H1 (cell line): ENCODE results near the gene TEN1. TPM values are rescaled to one million over a fixed set of nuclear protein-coding genes. Genes with fewer than 3 reads are reported as not detected.

Experiments used
- GABPA ChIP-seq: IDR thresholded peaks from 2 replicates; pipeline ENCODE4 v1.6.1; 2011; ENCODE audit warnings: mild to moderate bottlenecking, low read length, moderate library complexity, borderline replicate concordance; ENCODE audit not compliant: insufficient read depth
- KDM1A ChIP-seq: fragments of 200-600, 300-600 bp; sonication (generic); IDR thresholded peaks from 2 replicates; pipeline ENCODE4 v1.7.1; 2016; ENCODE audit warnings: mild to moderate bottlenecking, low read length, borderline replicate concordance
- POLR2A ChIP-seq, 2 experiments: IDR thresholded peaks; 1 replicate in 1 of 2; 2 replicates in 1 of 2; pipeline ENCODE4 v1.6.1; 2011; ENCODE audit warnings: low read depth in 2 of 2, low read length in 2 of 2, mild to moderate bottlenecking in 2 of 2; ENCODE audit errors: control extremely low read depth in 1 of 2
- RAD21 ChIP-seq, 2 experiments: IDR thresholded peaks in 1 of 2; conservative IDR thresholded peaks in 1 of 2; 2 replicates each; pipeline ENCODE4 v1.6.1; 2011; ENCODE audit warnings: low read depth in 2 of 2, low read length in 2 of 2, improper control_type of control experiment in 1 of 2, inconsistent platforms in 1 of 2, mild to moderate bottlenecking in 1 of 2, moderate library complexity in 1 of 2
- RXRA ChIP-seq: IDR thresholded peaks from 2 replicates; pipeline ENCODE4 v1.6.1; 2011; ENCODE audit warnings: low read depth, mild to moderate bottlenecking, low read length, moderate library complexity; ENCODE audit not compliant: insufficient read depth
- SUZ12 ChIP-seq: fragments of 200-600 bp; sonication (generic); IDR thresholded peaks from 2 replicates; pipeline ENCODE4 v1.6.1; 2012; ENCODE audit warnings: mild to moderate bottlenecking, inconsistent platforms, low read length, moderate library complexity, mixed read lengths
- TBP ChIP-seq: IDR thresholded peaks from 2 replicates; pipeline ENCODE4 v1.6.1; 2011; ENCODE audit warnings: low read depth, low read length, improper control_type of control experiment
- polyA plus RNA-seq, 7 experiments: library from polyadenylated mRNA; depleted of rRNA in 3 of 7; stranded (reverse) in 5 of 7; unstranded in 2 of 7; fragments of >200 nt in 5 of 7; fragments of 200-250 nt in 2 of 7; gene quantifications; 1 replicate in 5 of 7; 2 replicates in 1 of 7; 4 replicates in 1 of 7; pipeline versions ENCODE4 v1.2.1 to v1.2.3, GENCODE V29; 2011 to 2013; ENCODE audit warnings: missing spikeins in 2 of 7, mixed read lengths in 2 of 7
- total RNA-seq: library from RNA; stranded (reverse); fragmentation: NEBNext Ultra II Directional; extraction: Animal tissue kit (Norgen Biotek cat#: 25700); gene quantifications from 2 replicates; pipeline ENCODE4 v1.2.1, GENCODE V29; 2021

TEN1 gene
- total and polyA plus RNA-seq, 2 of the 8 experiments (the other 6 are each of a cell fraction or from before 2014, with no cell fraction given): 15.9 to 18.7 TPM

DNA sequence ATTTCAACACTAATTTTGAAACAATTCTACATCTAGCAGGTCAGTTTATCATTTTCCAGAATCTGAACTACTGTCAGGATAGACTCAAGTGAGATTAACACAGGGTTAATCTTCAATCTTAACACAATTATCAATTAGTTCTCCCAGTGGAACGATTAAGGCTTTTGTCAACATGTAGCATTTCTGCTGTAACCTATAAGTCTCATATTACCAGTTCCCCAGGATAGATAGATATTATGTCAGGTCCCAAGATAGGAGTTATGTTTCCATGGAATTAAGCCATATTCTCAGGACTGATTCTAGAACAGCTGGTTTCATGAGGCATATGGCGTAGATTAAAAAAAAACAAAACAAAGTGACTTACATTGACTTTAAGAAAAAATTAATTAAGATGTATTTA lies 33.8 kb upstream of the TEN1 start (continued):
- no peak for TF ChIP-seq GABPA
- no peak for TF ChIP-seq RXRA
- TF ChIP-seq POLR2A (IDR thresholded peaks at IDR 0.05; ENCODE audit: control extremely low read depth in 1 of 2, low read depth in 2 of 2, low read length in 2 of 2): no peak
- no peak for TF ChIP-seq TBP
- TF ChIP-seq RAD21 (IDR thresholded peaks at IDR 0.05 in 1 of 2, conservative IDR thresholded peaks at IDR 0.05 in 1 of 2; ENCODE audit: low read depth in 2 of 2, low read length in 2 of 2): no peak
- no peak for TF ChIP-seq KDM1A
- TF ChIP-seq SUZ12: no peak
- TF ChIP-seq, all 59 proteins: peak for 0
